GM18861 (cell line): Measurements from ENCODE around the gene TAOK1.
A peak's percentile ranks its signal among the peaks of the same experiment; 100 is the strongest.

ENCODE experiments used
- ATAC-seq: cut with Tn5 transposase; IDR thresholded peaks from one replicate; pipeline ENCODE4 v1.9.1; 2021; ENCODE audit not compliant: unreplicated experiment

Gene TAOK1

GRCh38 chr17:29581583-29582253, 191.6 kb downstream of the TAOK1 start:
- no peak for ATAC-seq

GRCh38 chr17:29582254-29582765, 192.1 kb downstream of the TAOK1 start:
- ATAC-seq = no peak

- no peak for ATAC-seq
These were observed 192.6 kb downstream of the TAOK1 start for GRCh38 chr17:29582772-29583171.

- no peak for ATAC-seq
These were observed 193.4 kb downstream of the TAOK1 start for GRCh38 chr17:29583324-29584248.

GRCh38 chr17:29584452-29585079, 194.4 kb downstream of the TAOK1 start:
- ATAC-seq = no peak

- no peak for ATAC-seq
These were observed 195.1 kb downstream of the TAOK1 start for GRCh38 chr17:29585080-29585751.

- no peak for ATAC-seq
These were observed 196.7 kb downstream of the TAOK1 start for GRCh38 chr17:29586676-29587469.

- no peak for ATAC-seq
These were observed 197.4 kb downstream of the TAOK1 start for GRCh38 chr17:29587591-29587990.

GRCh38 chr17:29588017-29588561, 197.9 kb downstream of the TAOK1 start:
- no peak for ATAC-seq

- peak; percentile 6 for ATAC-seq
These were observed 198.6 kb downstream of the TAOK1 start for GRCh38 chr17:29588562-29589411.

GRCh38 chr17:29589524-29590410, 199.6 kb downstream of the TAOK1 start, which contains the start of gene GIT1:
Gene GIT1 (minus strand): TSS chr17:29589648. CDS start chr17:29589378, 270 bp downstream.
- peak; percentile 53 for ATAC-seq

- no peak for ATAC-seq
These were observed 200.4 kb downstream of the TAOK1 start for GRCh38 chr17:29590411-29591145.

- ATAC-seq = no peak
These were observed 201.1 kb downstream of the TAOK1 start for GRCh38 chr17:29591146-29591736.

- no peak for ATAC-seq
These were observed 201.8 kb downstream of the TAOK1 start for GRCh38 chr17:29591737-29592608.

- ATAC-seq = no peak
These were observed 202.8 kb downstream of the TAOK1 start, which contains the start of gene ANKRD13B for GRCh38 chr17:29592850-29593551. Gene ANKRD13B (plus strand): TSS chr17:29593132. CDS start chr17:29593622, 490 bp downstream.
